H1 (cell line): ENCODE results near the gene GUCY1A2. TPM values are rescaled to one million over a fixed set of nuclear protein-coding genes. Genes with fewer than 3 reads are reported as not detected.

Experiments
- CTCF ChIA-PET: fragments of 300-600 bp; sonication (Branson Sonifier 250); formaldehyde crosslinking; loops from one replicate; lab custom pipeline; 2021; ENCODE audit not compliant: partially characterized antibody; lab: Charles Lee
- POLR2A ChIA-PET: fragments of 300-600 bp; sonication (Branson Sonifier 250); formaldehyde crosslinking; loops from one replicate; lab custom pipeline; 2021; ENCODE audit warnings: inconsistent platforms; ENCODE audit not compliant: partially characterized antibody; lab: Charles Lee
- DNase-seq, 2 experiments: peaks; one replicate each; pipeline versions ENCODE4 v3.0.0 to v3.0.0-alpha.2; 2010 to 2022; ENCODE audit warnings: low spot score in 2 of 2, low read depth in 1 of 2, mixed read lengths in 1 of 2
- FAIRE-seq: peaks from 2 replicates; lab custom pipeline; 2011; peaks lifted over from hg19 to GRCh38; lab: Jason Lieb, UNC
- H2AFZ ChIP-seq: 2 replicates; pipeline ENCODE4 v1.8.1; 2012; ENCODE audit warnings: low read length, inconsistent platforms
- H2AK5ac ChIP-seq: 2 replicates; pipeline ENCODE4 v1.6.1; 2013; ENCODE audit warnings: low read depth, low read length
- H2BK120ac ChIP-seq: replicated peaks from 2 replicates; pipeline ENCODE3; 2013; ENCODE audit warnings: low read depth, low read length, inconsistent platforms
- H2BK12ac ChIP-seq: 2 replicates; pipeline ENCODE4 v1.6.1; 2013; ENCODE audit warnings: low read depth, low read length
- H2BK15ac ChIP-seq: 2 replicates; pipeline ENCODE4 v1.6.1; 2013; ENCODE audit warnings: low read length
- H2BK20ac ChIP-seq: 2 replicates; pipeline ENCODE4 v1.6.1; 2013; ENCODE audit warnings: low read length
- H2BK5ac ChIP-seq: 2 replicates; pipeline ENCODE4 v1.6.1; 2013; ENCODE audit warnings: low read depth, low read length
- H3K14ac ChIP-seq: 2 replicates; pipeline ENCODE4 v1.6.1; 2013; ENCODE audit warnings: inconsistent platforms; ENCODE audit not compliant: insufficient read length
- H3K18ac ChIP-seq: 2 replicates; pipeline ENCODE4 v1.6.1; 2013; ENCODE audit warnings: low read length; ENCODE audit errors: extremely low read depth
- H3K23ac ChIP-seq: 2 replicates; pipeline ENCODE4 v1.6.1; 2013; ENCODE audit warnings: inconsistent platforms; ENCODE audit not compliant: insufficient read length
- H3K23me2 ChIP-seq: 2 replicates; pipeline ENCODE4 v1.6.1; 2013; ENCODE audit warnings: low read depth, low read length
- H3K27ac ChIP-seq: 2 replicates; pipeline ENCODE4 v1.6.1; 2011; ENCODE audit warnings: low read depth, low read length, inconsistent platforms
- H3K27me3 ChIP-seq, 4 experiments: replicated peaks in 1 of 4; 1 replicate in 1 of 4; 2 replicates in 3 of 4; pipeline versions ENCODE4 v1.6.1 to v1.8.1; 2011 to 2013; ENCODE audit warnings: low read length in 3 of 4, mild to moderate bottlenecking in 3 of 4, inconsistent platforms in 2 of 4, mixed read lengths in 2 of 4, moderate library complexity in 1 of 4; ENCODE audit not compliant: control insufficient read depth in 3 of 4, insufficient read depth in 3 of 4; ENCODE audit errors: extremely low read depth in 1 of 4
- H3K36me3 ChIP-seq, 4 experiments: 2 replicates each; pipeline versions ENCODE4 v1.6.1 to v1.8.1; 2011 to 2013; ENCODE audit warnings: mild to moderate bottlenecking in 4 of 4, low read length in 3 of 4, moderate library complexity in 2 of 4, control low read depth in 1 of 4, inconsistent platforms in 1 of 4; ENCODE audit not compliant: insufficient read depth in 4 of 4, control insufficient read depth in 2 of 4
- H3K4ac ChIP-seq: replicated peaks from 2 replicates; pipeline ENCODE3; 2013; ENCODE audit warnings: low read length, low read depth, mixed read lengths, inconsistent platforms; ENCODE audit not compliant: insufficient read length
- H3K4me1 ChIP-seq, 4 experiments: replicated peaks in 1 of 4; 1 replicate in 1 of 4; 2 replicates in 3 of 4; pipeline versions ENCODE4 v1.6.1 to v1.8.1; 2011 to 2013; ENCODE audit warnings: low read length in 3 of 4, inconsistent platforms in 2 of 4, mixed read lengths in 1 of 4; ENCODE audit not compliant: insufficient read depth in 4 of 4, control insufficient read depth in 3 of 4
- H3K4me2 ChIP-seq, 2 experiments: 2 replicates each; pipeline versions ENCODE4 v1.6.1 to v1.8.1; 2011 to 2013; ENCODE audit warnings: low read depth in 2 of 2, low read length in 2 of 2, control low read depth in 1 of 2, inconsistent platforms in 1 of 2, mild to moderate bottlenecking in 1 of 2; ENCODE audit not compliant: insufficient read depth in 1 of 2
- H3K4me3 ChIP-seq, 4 experiments: fragments of 200-600, 300-600 bp in 1 of 4; sonication (generic), shearing (Covaris generic), sonication (Bioruptor Twin) in 1 of 4; 2 replicates each; pipeline versions ENCODE4 v1.5.1 to v1.8.1; 2011 to 2016; ENCODE audit warnings: low read length in 4 of 4, low read depth in 3 of 4, control low read depth in 2 of 4, inconsistent platforms in 2 of 4, mild to moderate bottlenecking in 2 of 4, mixed read lengths in 1 of 4, moderate library complexity in 1 of 4; ENCODE audit not compliant: insufficient read depth in 2 of 4; ENCODE audit errors: extremely low read depth in 1 of 4
- H3K56ac ChIP-seq: replicated peaks from 2 replicates; pipeline ENCODE3; 2013; ENCODE audit warnings: low read depth, mild to moderate bottlenecking, mixed read lengths, low read length, inconsistent platforms; ENCODE audit not compliant: insufficient read length
- H3K79me1 ChIP-seq: 2 replicates; pipeline ENCODE4 v1.6.1; 2013; ENCODE audit warnings: low read depth, low read length, control low read depth
- H3K79me2 ChIP-seq, 2 experiments: 2 replicates each; pipeline versions ENCODE4 v1.6.1 to v1.8.1; 2012 to 2013; ENCODE audit warnings: low read length in 2 of 2, mild to moderate bottlenecking in 2 of 2, inconsistent platforms in 1 of 2; ENCODE audit not compliant: insufficient read depth in 2 of 2, control insufficient read depth in 1 of 2
- H3K9ac ChIP-seq, 4 experiments: replicated peaks in 1 of 4; 1 replicate in 1 of 4; 2 replicates in 3 of 4; pipeline versions ENCODE4 v1.6.1 to v1.8.1; 2011 to 2013; ENCODE audit warnings: low read depth in 3 of 4, low read length in 3 of 4, control low read depth in 2 of 4, mild to moderate bottlenecking in 2 of 4, moderate library complexity in 2 of 4, inconsistent platforms in 1 of 4; ENCODE audit errors: extremely low read depth in 1 of 4
- H3K9me3 ChIP-seq, 2 experiments: 2 replicates each; pipeline versions ENCODE4 v1.6.1 to v1.8.1; 2012 to 2013; ENCODE audit warnings: mild to moderate bottlenecking in 2 of 2, moderate library complexity in 2 of 2, control low read depth in 1 of 2, inconsistent platforms in 1 of 2, low read depth in 1 of 2, low read length in 1 of 2, mixed read lengths in 1 of 2; ENCODE audit not compliant: insufficient read depth in 2 of 2
- H4K20me1 ChIP-seq, 2 experiments: replicated peaks in 1 of 2; 2 replicates each; pipeline versions ENCODE3 to v1.8.1; 2011 to 2013; ENCODE audit warnings: inconsistent platforms in 2 of 2, low read length in 2 of 2, mild to moderate bottlenecking in 1 of 2; ENCODE audit not compliant: insufficient read depth in 2 of 2, control insufficient read depth in 1 of 2
- H4K5ac ChIP-seq: 2 replicates; pipeline ENCODE4 v1.6.1; 2013; ENCODE audit warnings: low read length, low read depth, mixed read lengths, inconsistent platforms; ENCODE audit not compliant: insufficient read length
- H4K8ac ChIP-seq: 2 replicates; pipeline ENCODE4 v1.8.0; 2013; ENCODE audit warnings: mild to moderate bottlenecking, moderate library complexity, low read length, inconsistent platforms; ENCODE audit not compliant: insufficient read depth; ENCODE audit errors: extremely low read depth
- H4K91ac ChIP-seq: replicated peaks from 2 replicates; pipeline ENCODE3; 2013; ENCODE audit warnings: low read length, mixed read lengths, inconsistent platforms; ENCODE audit not compliant: insufficient read length
- BCL11A ChIP-seq, 2 experiments: IDR thresholded peaks; one replicate each; pipeline ENCODE4 v1.6.1; 2011; ENCODE audit warnings: low read depth in 2 of 2, low read length in 2 of 2, mild to moderate bottlenecking in 2 of 2
- EP300 ChIP-seq, 2 experiments: IDR thresholded peaks; 1 replicate in 1 of 2; 2 replicates in 1 of 2; pipeline ENCODE4 v1.6.1; 2011 to 2012; ENCODE audit warnings: low read depth in 2 of 2, low read length in 2 of 2, mild to moderate bottlenecking in 2 of 2, borderline replicate concordance in 1 of 2, inconsistent platforms in 1 of 2, moderate library complexity in 1 of 2
- KDM5A ChIP-seq: fragments of 200-600 bp; IDR thresholded peaks from 2 replicates; pipeline ENCODE4 v1.7.1; 2012; ENCODE audit warnings: mild to moderate bottlenecking, low read length, inconsistent platforms, mixed read lengths
- POLR2A ChIP-seq, 2 experiments: IDR thresholded peaks; 1 replicate in 1 of 2; 2 replicates in 1 of 2; pipeline ENCODE4 v1.6.1; 2011; ENCODE audit warnings: low read depth in 2 of 2, low read length in 2 of 2, mild to moderate bottlenecking in 2 of 2; ENCODE audit errors: control extremely low read depth in 1 of 2
- RXRA ChIP-seq: IDR thresholded peaks from 2 replicates; pipeline ENCODE4 v1.6.1; 2011; ENCODE audit warnings: low read depth, mild to moderate bottlenecking, low read length, moderate library complexity; ENCODE audit not compliant: insufficient read depth
- SP1 ChIP-seq: IDR thresholded peaks from 2 replicates; pipeline ENCODE4 v1.6.1; 2011; ENCODE audit warnings: low read depth, low read length
- WGBS, 2 experiments: shearing (Covaris generic) in 1 of 2; methylation state at CpG; one replicate each; pipeline versions ENCODE4 v1.1.6 to v1.1.7; 2013 to 2015; ENCODE audit warnings: low lambda C conversion rate in 2 of 2, mixed read lengths in 2 of 2, inconsistent platforms in 1 of 2, low coverage in 1 of 2, missing lambda C conversion rate in 1 of 2; ENCODE audit not compliant: insufficient replicate concordance in 2 of 2, insufficient coverage in 1 of 2, insufficient read length in 1 of 2; ENCODE audit errors: extremely low coverage in 1 of 2, missing lambda C conversion rate in 1 of 2; 5-methylcytosine and 5-hydroxymethylcytosine counted together
- polyA plus RNA-seq, 7 experiments: library from polyadenylated mRNA; depleted of rRNA in 3 of 7; stranded (reverse) in 5 of 7; unstranded in 2 of 7; fragments of >200 nt in 5 of 7; fragments of 200-250 nt in 2 of 7; gene quantifications; 1 replicate in 5 of 7; 2 replicates in 1 of 7; 4 replicates in 1 of 7; pipeline versions ENCODE4 v1.2.1 to v1.2.3, GENCODE V29; 2011 to 2013; ENCODE audit warnings: missing spikeins in 2 of 7, mixed read lengths in 2 of 7
- total RNA-seq: library from RNA; stranded (reverse); fragmentation: NEBNext Ultra II Directional; extraction: Animal tissue kit (Norgen Biotek cat#: 25700); gene quantifications from 2 replicates; pipeline ENCODE4 v1.2.1, GENCODE V29; 2021
- TF ChIP-seq, protein P1 (sequence below), 3 experiments: IDR thresholded peaks; 1 replicate in 2 of 3; 2 replicates in 1 of 3; pipeline versions ENCODE4 v1.5.1 to v1.6.1; 2011; ENCODE audit warnings: low read length in 3 of 3, mild to moderate bottlenecking in 3 of 3, inconsistent platforms in 2 of 3, low read depth in 1 of 3, moderate library complexity in 1 of 3; ENCODE audit not compliant: insufficient read depth in 1 of 3; ENCODE audit errors: control extremely low read depth in 1 of 3
- TF ChIP-seq, protein P2 (sequence below): IDR thresholded peaks from 2 replicates; pipeline ENCODE4 v1.6.1; 2012; ENCODE audit warnings: inconsistent platforms
- TF ChIP-seq, protein P3 (sequence below): IDR thresholded peaks from 2 replicates; pipeline ENCODE4 v1.6.1; 2012; ENCODE audit warnings: low read length, inconsistent platforms

The GUCY1A2 gene
- total and polyA plus RNA-seq, 2 of the 8 experiments (the other 6 are each of a cell fraction or from before 2014, with no cell fraction given): 0.11 to 1.9 TPM

DNA sequence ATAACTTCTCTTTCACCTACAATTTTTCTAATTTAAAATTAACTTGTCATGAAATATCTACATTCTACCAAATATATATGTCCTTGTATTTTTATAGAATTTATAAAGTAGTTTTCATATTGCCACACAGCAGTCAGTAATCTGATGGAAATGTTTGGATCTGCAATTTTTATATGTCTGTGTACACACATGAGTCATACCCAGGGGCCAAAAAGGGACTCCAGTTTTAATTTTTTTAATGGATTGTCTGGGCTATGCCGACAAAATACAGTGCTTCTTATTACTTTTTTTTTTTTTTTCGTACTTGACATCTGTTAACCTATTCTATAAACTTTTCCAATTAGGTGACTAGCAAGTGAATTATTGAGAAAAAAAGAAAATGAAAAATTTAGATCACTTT is 6.3 kb downstream of the GUCY1A2 start:
- FAIRE-seq: no peak
- H4K91ac ChIP-seq: no peak overlapping the region
- TF ChIP-seq BCL11A (IDR thresholded peaks at IDR 0.05; ENCODE audit: low read depth in 2 of 2, low read length in 2 of 2) (no peak), EP300 (IDR thresholded peaks at IDR 0.05; ENCODE audit: borderline replicate concordance in 1 of 2, low read depth in 2 of 2, low read length in 2 of 2) (no peak), POLR2A (IDR thresholded peaks at IDR 0.05; ENCODE audit: control extremely low read depth in 1 of 2, low read depth in 2 of 2, low read length in 2 of 2) (no peak), KDM5A (no peak), RXRA (no peak), SP1 (no peak)
- TF ChIP-seq, protein P1, sequence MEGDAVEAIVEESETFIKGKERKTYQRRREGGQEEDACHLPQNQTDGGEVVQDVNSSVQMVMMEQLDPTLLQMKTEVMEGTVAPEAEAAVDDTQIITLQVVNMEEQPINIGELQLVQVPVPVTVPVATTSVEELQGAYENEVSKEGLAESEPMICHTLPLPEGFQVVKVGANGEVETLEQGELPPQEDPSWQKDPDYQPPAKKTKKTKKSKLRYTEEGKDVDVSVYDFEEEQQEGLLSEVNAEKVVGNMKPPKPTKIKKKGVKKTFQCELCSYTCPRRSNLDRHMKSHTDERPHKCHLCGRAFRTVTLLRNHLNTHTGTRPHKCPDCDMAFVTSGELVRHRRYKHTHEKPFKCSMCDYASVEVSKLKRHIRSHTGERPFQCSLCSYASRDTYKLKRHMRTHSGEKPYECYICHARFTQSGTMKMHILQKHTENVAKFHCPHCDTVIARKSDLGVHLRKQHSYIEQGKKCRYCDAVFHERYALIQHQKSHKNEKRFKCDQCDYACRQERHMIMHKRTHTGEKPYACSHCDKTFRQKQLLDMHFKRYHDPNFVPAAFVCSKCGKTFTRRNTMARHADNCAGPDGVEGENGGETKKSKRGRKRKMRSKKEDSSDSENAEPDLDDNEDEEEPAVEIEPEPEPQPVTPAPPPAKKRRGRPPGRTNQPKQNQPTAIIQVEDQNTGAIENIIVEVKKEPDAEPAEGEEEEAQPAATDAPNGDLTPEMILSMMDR (IDR thresholded peaks at IDR 0.05; ENCODE audit: control extremely low read depth in 1 of 3, insufficient read depth in 1 of 3, low read depth in 1 of 3, low read length in 3 of 3): no peak
- TF ChIP-seq, protein P2, sequence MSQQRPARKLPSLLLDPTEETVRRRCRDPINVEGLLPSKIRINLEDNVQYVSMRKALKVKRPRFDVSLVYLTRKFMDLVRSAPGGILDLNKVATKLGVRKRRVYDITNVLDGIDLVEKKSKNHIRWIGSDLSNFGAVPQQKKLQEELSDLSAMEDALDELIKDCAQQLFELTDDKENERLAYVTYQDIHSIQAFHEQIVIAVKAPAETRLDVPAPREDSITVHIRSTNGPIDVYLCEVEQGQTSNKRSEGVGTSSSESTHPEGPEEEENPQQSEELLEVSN: no peak
- TF ChIP-seq, protein P3, sequence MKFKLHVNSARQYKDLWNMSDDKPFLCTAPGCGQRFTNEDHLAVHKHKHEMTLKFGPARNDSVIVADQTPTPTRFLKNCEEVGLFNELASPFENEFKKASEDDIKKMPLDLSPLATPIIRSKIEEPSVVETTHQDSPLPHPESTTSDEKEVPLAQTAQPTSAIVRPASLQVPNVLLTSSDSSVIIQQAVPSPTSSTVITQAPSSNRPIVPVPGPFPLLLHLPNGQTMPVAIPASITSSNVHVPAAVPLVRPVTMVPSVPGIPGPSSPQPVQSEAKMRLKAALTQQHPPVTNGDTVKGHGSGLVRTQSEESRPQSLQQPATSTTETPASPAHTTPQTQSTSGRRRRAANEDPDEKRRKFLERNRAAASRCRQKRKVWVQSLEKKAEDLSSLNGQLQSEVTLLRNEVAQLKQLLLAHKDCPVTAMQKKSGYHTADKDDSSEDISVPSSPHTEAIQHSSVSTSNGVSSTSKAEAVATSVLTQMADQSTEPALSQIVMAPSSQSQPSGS: no peak

More for the DNA sequence above, 6.3 kb downstream of the GUCY1A2 start:
- Histone ChIP-seq H2BK20ac (no peak overlapping the region), H3K56ac (no peak overlapping the region), H2BK5ac (no peak overlapping the region), H2BK15ac (no peak overlapping the region), H3K27ac (no peak overlapping the region), H2BK12ac (no peak overlapping the region), H3K79me1 (no peaks in the 10 kb centered on the region), H2AK5ac (no peak overlapping the region), H3K4me1 (no peaks in the 10 kb centered on the region), H4K8ac (no peak overlapping the region), H3K79me2 (no peaks in the 10 kb centered on the region), H4K5ac (no peak overlapping the region), H4K20me1 (peaks cover 0 to 2% of the 10 kb centered on the region in 2 experiments), H3K4me3 (no peak overlapping the region), H3K9me3 (no peaks in the 10 kb centered on the region), H3K36me3 (no peaks in the 10 kb centered on the region), H2BK120ac (no peak overlapping the region), H3K9ac (no peak overlapping the region), H3K4ac (no peak overlapping the region), H3K18ac (no peak overlapping the region), H3K23ac (no peak overlapping the region), H3K14ac (no peak overlapping the region), H3K4me2 (no peak overlapping the region), H2AFZ (no peak overlapping the region), H3K23me2 (no peaks in the 10 kb centered on the region), H3K27me3 (no peaks in the 10 kb centered on the region)
- WGBS, 2 experiments: 90% methylated on average over 2 of the region's 2 CpGs; no CpG with 5 or more reads in 1 of the 2 experiments
- ChIA-PET CTCF (interaction anchor here (1.0 kb wide), 1 partner anchor 9 kb away, joined by 3 read pairs; no protein-coding TSS in a partner anchor), POLR2A (no interaction called here)
- DNase-seq: no peak
